Measurements from ENCODE around the gene GLRA3. TPM values are rescaled to one million over a fixed set of nuclear protein-coding genes. Genes with fewer than 3 reads are reported as not detected.
"Not testable (repeated sequence)": the region's sequence is repeated elsewhere in the genome, so short reads cannot be mapped to it uniquely, and the experiment has no call there.

GLRA3 gene
- total and polyA plus RNA-seq, 4 donors = 9.3 to 41.1 (median 26.6) TPM

DNA sequence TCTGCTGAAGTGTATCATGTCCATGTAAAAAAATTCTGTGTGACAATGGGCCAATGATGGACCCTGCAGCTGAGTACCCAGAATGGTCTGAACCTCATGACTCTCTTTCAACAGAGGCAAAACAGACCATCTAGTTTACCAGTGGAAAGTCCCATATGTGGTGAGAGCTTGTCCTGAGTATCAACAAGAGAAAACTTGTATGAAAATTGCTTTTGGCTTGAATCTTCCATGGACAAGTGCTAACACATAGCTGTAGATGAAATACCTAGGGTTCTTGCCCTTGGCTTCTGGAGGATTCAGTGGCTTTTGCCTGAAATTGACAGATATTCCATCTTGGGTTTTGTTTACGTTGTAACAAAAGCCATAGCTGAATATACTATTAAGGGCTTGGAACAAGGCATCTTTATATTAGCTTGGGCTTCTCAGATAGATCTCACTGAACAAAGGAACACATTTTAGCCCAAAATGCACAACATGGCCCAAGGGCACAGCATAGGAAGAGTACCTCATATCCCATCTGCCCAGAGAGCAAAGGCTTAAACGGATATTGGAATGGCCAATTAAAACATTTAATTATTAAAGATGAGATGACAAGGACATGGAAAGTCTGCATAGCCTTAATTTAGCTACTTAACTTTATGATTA is 178.2 kb downstream of the GLRA3 start:
- Histone ChIP-seq H3K27ac (ENCODE audit: low read depth, low read length) (no peak overlapping the region), H3K4me3 (ENCODE audit: low read depth, low read length) (no peak overlapping the region), H3K36me3 (ENCODE audit: control insufficient read depth, insufficient read depth, low read length) (no peaks in the 10 kb centered on the region), H3K9me3 (ENCODE audit: control insufficient read depth, insufficient read depth, low read length) (no peaks in the 10 kb centered on the region), H3K27me3 (ENCODE audit: control insufficient read depth, insufficient read depth, low read length) (no peaks in the 10 kb centered on the region), H3K4me1 (ENCODE audit: control insufficient read depth, insufficient read depth, low read length) (no peaks in the 10 kb centered on the region)
- no peak for DNase-seq (ENCODE audit: low read depth in 4 of 6, low spot score in 6 of 6)
- WGBS (ENCODE audit: insufficient coverage) = no CpG with 5 or more reads among the region's 2 CpGs

DNA sequence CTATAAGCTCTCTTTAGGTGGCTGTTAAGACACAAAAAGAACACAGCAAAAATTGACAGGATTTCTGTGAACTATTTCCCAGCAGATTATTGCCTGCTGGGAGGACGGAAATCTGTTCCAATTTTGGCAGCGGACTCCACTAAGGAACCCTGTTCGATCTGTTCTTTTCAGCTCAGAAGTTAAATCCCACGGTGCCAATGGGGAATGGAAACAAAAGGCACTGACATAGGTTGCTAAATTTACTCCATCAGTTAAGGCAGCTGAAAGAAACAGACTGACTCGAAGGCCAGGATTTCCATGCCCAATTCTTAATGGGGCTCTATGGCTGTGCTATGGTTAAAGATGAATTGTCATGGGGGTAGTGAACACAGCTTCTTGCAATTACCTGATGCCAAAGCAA is 180.2 kb downstream of the GLRA3 start:
- 32% methylated on average over 5 of the region's 5 CpGs for WGBS (ENCODE audit: insufficient coverage)
- peak in 2 of 6 donors; percentile 43 to 53 for DNase-seq (ENCODE audit: low read depth in 4 of 6, low spot score in 6 of 6)

DNA sequence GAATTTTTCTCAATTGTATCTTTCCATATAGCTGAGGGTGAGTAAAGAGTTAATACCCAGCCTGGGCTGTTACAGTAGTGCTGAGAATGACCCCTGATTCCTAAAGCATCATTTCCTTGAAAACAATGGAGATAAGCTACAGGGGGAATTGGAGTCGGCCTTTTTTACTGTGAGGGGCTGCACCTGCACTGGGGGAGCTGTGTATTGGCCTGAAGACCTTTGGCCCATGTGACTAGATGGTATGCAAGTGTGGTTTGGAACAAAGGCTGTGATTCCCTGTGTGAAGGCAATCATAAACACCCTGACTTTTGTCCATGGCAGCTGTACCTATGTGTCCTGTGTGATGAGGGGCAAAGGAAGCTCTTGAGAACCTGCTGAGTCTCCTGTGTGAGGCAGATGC is 182.7 kb downstream of the GLRA3 start:
- Histone ChIP-seq H3K9me3 (ENCODE audit: control insufficient read depth, insufficient read depth, low read length) (no peaks in the 10 kb centered on the region), H3K4me3 (ENCODE audit: low read depth, low read length) (no peak overlapping the region), H3K27ac (ENCODE audit: low read depth, low read length) (no peak overlapping the region), H3K27me3 (ENCODE audit: control insufficient read depth, insufficient read depth, low read length) (no peaks in the 10 kb centered on the region), H3K4me1 (ENCODE audit: control insufficient read depth, insufficient read depth, low read length) (no peaks in the 10 kb centered on the region), H3K36me3 (ENCODE audit: control insufficient read depth, insufficient read depth, low read length) (no peaks in the 10 kb centered on the region)
- WGBS (ENCODE audit: insufficient coverage) = 38% methylated on average over 1 of the region's 1 CpG
- no peak for DNase-seq (ENCODE audit: low read depth in 4 of 6, low spot score in 6 of 6)

More for the DNA sequence above, 180.2 kb downstream of the GLRA3 start:
- Histone ChIP-seq H3K4me3 (ENCODE audit: low read depth, low read length) (no peak overlapping the region), H3K27me3 (ENCODE audit: control insufficient read depth, insufficient read depth, low read length) (no peaks in the 10 kb centered on the region), H3K9me3 (ENCODE audit: control insufficient read depth, insufficient read depth, low read length) (no peaks in the 10 kb centered on the region), H3K36me3 (ENCODE audit: control insufficient read depth, insufficient read depth, low read length) (no peaks in the 10 kb centered on the region), H3K4me1 (ENCODE audit: control insufficient read depth, insufficient read depth, low read length) (no peaks in the 10 kb centered on the region), H3K27ac (ENCODE audit: low read depth, low read length) (no peak overlapping the region)

- Histone ChIP-seq H3K9me3 (ENCODE audit: control insufficient read depth, insufficient read depth, low read length) (no peaks in the 10 kb centered on the region), H3K27ac (ENCODE audit: low read depth, low read length) (no peak overlapping the region), H3K4me1 (ENCODE audit: control insufficient read depth, insufficient read depth, low read length) (no peaks in the 10 kb centered on the region), H3K4me3 (ENCODE audit: low read depth, low read length) (no peak overlapping the region), H3K36me3 (ENCODE audit: control insufficient read depth, insufficient read depth, low read length) (no peaks in the 10 kb centered on the region), H3K27me3 (ENCODE audit: control insufficient read depth, insufficient read depth, low read length) (no peaks in the 10 kb centered on the region)
- DNase-seq (ENCODE audit: low read depth in 4 of 6, low spot score in 6 of 6) = no peak
Measured at GRCh38 chr4:174640146-174640545, 188.9 kb downstream of the GLRA3 start.

- Histone ChIP-seq H3K27me3 (ENCODE audit: control insufficient read depth, insufficient read depth, low read length) (no peaks in the 10 kb centered on the region), H3K4me1 (ENCODE audit: control insufficient read depth, insufficient read depth, low read length) (no peaks in the 10 kb centered on the region), H3K27ac (ENCODE audit: low read depth, low read length) (no peak overlapping the region), H3K9me3 (ENCODE audit: control insufficient read depth, insufficient read depth, low read length) (no peaks in the 10 kb centered on the region), H3K36me3 (ENCODE audit: control insufficient read depth, insufficient read depth, low read length) (no peaks in the 10 kb centered on the region), H3K4me3 (ENCODE audit: low read depth, low read length) (no peak overlapping the region)
- no peak for DNase-seq (ENCODE audit: low read depth in 4 of 6, low spot score in 6 of 6)
- WGBS (ENCODE audit: insufficient coverage) = no CpG with 5 or more reads among the region's 1 CpG
Measured at GRCh38 chr4:174635732-174636131, 193.3 kb downstream of the GLRA3 start.

DNA sequence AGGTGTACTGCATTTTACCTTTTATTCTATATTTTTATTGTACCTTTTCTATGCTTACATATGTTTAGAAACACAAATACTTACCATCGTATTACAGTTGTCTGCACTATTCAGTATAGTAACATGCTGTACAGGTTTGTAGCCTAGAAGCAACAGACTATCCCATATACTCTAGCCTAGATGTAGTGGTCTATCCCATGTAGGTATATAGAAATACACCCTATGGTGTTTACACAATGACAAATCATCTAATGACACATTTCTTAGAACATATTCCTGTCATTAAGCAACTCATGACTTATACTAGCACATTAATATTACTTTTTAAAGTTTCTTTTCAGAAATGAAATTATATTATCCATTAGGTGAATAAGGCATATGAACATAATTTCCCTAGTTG is 195.6 kb downstream of the GLRA3 start:
- no peaks in the 10 kb centered on the region for H3K4me1 ChIP-seq (ENCODE audit: control insufficient read depth, insufficient read depth, low read length)
- H3K4me3 ChIP-seq (ENCODE audit: low read depth, low read length) = no peak overlapping the region
- H3K27me3 ChIP-seq (ENCODE audit: control insufficient read depth, insufficient read depth, low read length) = no peaks in the 10 kb centered on the region

DNA sequence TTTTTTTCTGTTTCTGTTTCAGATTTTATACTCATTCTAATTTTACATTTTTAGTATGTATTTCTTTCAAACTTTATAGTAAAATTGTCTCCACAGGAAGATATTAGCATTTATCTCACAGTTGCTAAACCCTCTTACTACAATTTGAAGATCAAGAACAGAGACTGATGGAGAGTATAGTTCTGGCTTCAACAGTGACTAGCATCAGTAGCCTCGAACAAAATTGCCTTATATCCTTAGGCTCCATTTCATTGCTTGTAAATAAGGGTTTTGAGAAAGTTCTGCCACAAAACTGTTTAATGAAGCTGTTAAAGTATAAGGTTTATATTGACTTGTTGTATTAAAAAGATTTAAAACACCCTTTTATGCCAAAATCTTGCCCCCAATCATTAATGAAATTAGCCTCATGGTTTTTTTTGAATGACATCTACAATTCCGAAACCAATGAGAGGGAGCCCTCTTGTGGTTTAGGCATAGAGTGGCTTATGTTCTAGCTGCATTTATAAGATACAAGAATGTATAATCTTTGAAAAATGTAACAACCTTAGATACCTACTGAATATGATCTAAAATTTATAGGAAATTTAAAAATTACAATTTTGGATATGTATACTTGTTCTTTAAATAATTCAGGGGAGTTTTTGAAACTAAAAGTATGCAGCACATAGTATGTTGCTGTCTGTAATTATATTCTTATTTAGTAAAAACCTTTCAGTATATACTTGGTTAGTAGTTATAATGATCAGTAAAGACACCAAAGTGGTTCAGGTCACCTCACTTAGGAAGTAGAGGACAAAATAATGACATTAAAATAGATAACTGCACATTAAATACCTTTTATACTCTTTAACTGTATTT is 196.9 kb downstream of the GLRA3 start:
- Histone ChIP-seq H3K27ac (ENCODE audit: low read depth, low read length) (no peak overlapping the region), H3K36me3 (ENCODE audit: control insufficient read depth, insufficient read depth, low read length) (no peaks in the 10 kb centered on the region), H3K27me3 (ENCODE audit: control insufficient read depth, insufficient read depth, low read length) (no peaks in the 10 kb centered on the region), H3K4me1 (ENCODE audit: control insufficient read depth, insufficient read depth, low read length) (no peaks in the 10 kb centered on the region), H3K4me3 (ENCODE audit: low read depth, low read length) (no peak overlapping the region), H3K9me3 (ENCODE audit: control insufficient read depth, insufficient read depth, low read length) (no peaks in the 10 kb centered on the region)
- peak in 4 of 6 donors; percentile 3 to 76 (median 40) for DNase-seq (ENCODE audit: low read depth in 4 of 6, low spot score in 6 of 6)
- no CpG with 5 or more reads among the region's 2 CpGs for WGBS (ENCODE audit: insufficient coverage)

More for the DNA sequence above, 195.6 kb downstream of the GLRA3 start:
- H3K36me3 ChIP-seq (ENCODE audit: control insufficient read depth, insufficient read depth, low read length) = no peaks in the 10 kb centered on the region
- no peak for DNase-seq (ENCODE audit: low read depth in 4 of 6, low spot score in 6 of 6)
- no CpG with 5 or more reads among the region's 1 CpG for WGBS (ENCODE audit: insufficient coverage)
- no peak overlapping the region for H3K27ac ChIP-seq (ENCODE audit: low read depth, low read length)
- no peaks in the 10 kb centered on the region for H3K9me3 ChIP-seq (ENCODE audit: control insufficient read depth, insufficient read depth, low read length)

- DNase-seq (ENCODE audit: low read depth in 4 of 6, low spot score in 6 of 6); H3K9me3 ChIP-seq (ENCODE audit: control insufficient read depth, insufficient read depth, low read length); H3K4me3 ChIP-seq (ENCODE audit: low read depth, low read length); H3K4me1 ChIP-seq (ENCODE audit: control insufficient read depth, insufficient read depth, low read length); H3K36me3 ChIP-seq (ENCODE audit: control insufficient read depth, insufficient read depth, low read length); H3K27ac ChIP-seq (ENCODE audit: low read depth, low read length); H3K27me3 ChIP-seq (ENCODE audit: control insufficient read depth, insufficient read depth, low read length): not testable (repeated sequence)
- WGBS (ENCODE audit: insufficient coverage) = 100% methylated on average over 1 of the region's 2 CpGs
Measured at GRCh38 chr4:174629907-174630450, 199.1 kb downstream of the GLRA3 start.

- H3K27me3 ChIP-seq (ENCODE audit: control insufficient read depth, insufficient read depth, low read length) = no peaks in the 10 kb centered on the region
- no peaks in the 10 kb centered on the region for H3K36me3 ChIP-seq (ENCODE audit: control insufficient read depth, insufficient read depth, low read length)
- no peak overlapping the region for H3K4me3 ChIP-seq (ENCODE audit: low read depth, low read length)
- no peaks in the 10 kb centered on the region for H3K4me1 ChIP-seq (ENCODE audit: control insufficient read depth, insufficient read depth, low read length)
- no peak for DNase-seq (ENCODE audit: low read depth in 4 of 6, low spot score in 6 of 6)
- H3K9me3 ChIP-seq (ENCODE audit: control insufficient read depth, insufficient read depth, low read length) = no peaks in the 10 kb centered on the region
- WGBS (ENCODE audit: insufficient coverage) = no CpG with 5 or more reads among the region's 2 CpGs
- H3K27ac ChIP-seq (ENCODE audit: low read depth, low read length) = no peak overlapping the region
Measured at GRCh38 chr4:174629265-174629664, 199.8 kb downstream of the GLRA3 start.
